HG03139 (cell line): ENCODE results near the gene GTPBP3.

Source experiments
- ATAC-seq: cut with Tn5 transposase; IDR thresholded peaks from one replicate; pipeline ENCODE4 v1.9.1; 2021; ENCODE audit not compliant: unreplicated experiment

The GTPBP3 gene

GRCh38 chr19:17309198-17309964, 28.0 kb upstream of the GTPBP3 start, which contains the start of gene DDA1:
TSS of gene DDA1 (plus strand) at chr19:17309563. CDS start at chr19:17309655, 92 bp downstream.
- peak; percentile 49 for ATAC-seq

- ATAC-seq, result no peak
These were observed 27.3 kb upstream of the GTPBP3 start for GRCh38 chr19:17309965-17310461.

GRCh38 chr19:17311455-17312188, 25.7 kb upstream of the GTPBP3 start:
- no peak for ATAC-seq

- ATAC-seq, result no peak
These were observed 24.9 kb upstream of the GTPBP3 start for GRCh38 chr19:17312189-17313113.

GRCh38 chr19:17314007-17314593, 23.3 kb upstream of the GTPBP3 start:
- no peak for ATAC-seq

GRCh38 chr19:17318966-17319365, 18.4 kb upstream of the GTPBP3 start:
- no peak for ATAC-seq

GRCh38 chr19:17319473-17320238, 17.7 kb upstream of the GTPBP3 start:
- no peak for ATAC-seq

GRCh38 chr19:17320435-17320834, 16.9 kb upstream of the GTPBP3 start:
- ATAC-seq, result no peak

GRCh38 chr19:17321655-17322489, 15.5 kb upstream of the GTPBP3 start:
- no peak for ATAC-seq

- ATAC-seq, result no peak
These were observed 14.5 kb upstream of the GTPBP3 start for GRCh38 chr19:17322854-17323253.

- no peak for ATAC-seq
These were observed 13.9 kb upstream of the GTPBP3 start for GRCh38 chr19:17323300-17323963.

- no peak for ATAC-seq
These were observed 13.4 kb upstream of the GTPBP3 start for GRCh38 chr19:17323964-17324332.

GRCh38 chr19:17324357-17325114, 12.8 kb upstream of the GTPBP3 start:
- no peak for ATAC-seq

GRCh38 chr19:17325133-17325532, 12.2 kb upstream of the GTPBP3 start:
- no peak for ATAC-seq

GRCh38 chr19:17325881-17326594, 11.3 kb upstream of the GTPBP3 start:
- no peak for ATAC-seq

GRCh38 chr19:17326595-17326966, 10.8 kb upstream of the GTPBP3 start:
- ATAC-seq, result no peak

- no peak for ATAC-seq
These were observed 10.2 kb upstream of the GTPBP3 start for GRCh38 chr19:17327068-17327653.
